OCI-LY3 (cell line): ENCODE data around the gene OPCML.

ENCODE experiments used
- H2AFZ ChIP-seq: fragments of 200-600, 300-600 bp; shearing (Covaris generic); 2 replicates; pipeline ENCODE4 v1.6.0; 2014; ENCODE audit warnings: antibody characterized with exemption, low read depth, low read length
- H3K27ac ChIP-seq: fragments of 200-600, 300-600 bp; sonication (generic); 2 replicates; pipeline ENCODE4 v1.5.1; 2014; ENCODE audit warnings: mild to moderate bottlenecking, low read length, moderate library complexity, mixed read lengths
- H3K27me3 ChIP-seq: fragments of 200-600, 300-600 bp; sonication (generic); 2 replicates; pipeline ENCODE4 v1.6.1; 2014; ENCODE audit warnings: low read depth, low read length, mixed read lengths
- H3K36me3 ChIP-seq: fragments of 200-600, 300-600 bp; sonication (generic); replicated peaks from 2 replicates; pipeline ENCODE3; 2014; ENCODE audit warnings: low read depth, low read length, mixed read lengths
- H3K4me1 ChIP-seq: fragments of 300-600, 200-600 bp; sonication (generic); 2 replicates; pipeline ENCODE4 v1.6.1; 2014; ENCODE audit warnings: low read length, mixed read lengths
- H3K4me2 ChIP-seq: fragments of 200-600, 300-600 bp; sonication (generic); 2 replicates; pipeline ENCODE4 v1.6.1; 2014; ENCODE audit warnings: low read length, mixed read lengths
- H3K4me3 ChIP-seq: fragments of 300-600, 200-600 bp; sonication (generic); 2 replicates; pipeline ENCODE4 v1.5.1; 2014; ENCODE audit warnings: antibody characterized with exemption, mild to moderate bottlenecking, low read length, moderate library complexity
- H3K79me2 ChIP-seq: fragments of 300-600, 200-600 bp; shearing (Covaris generic); 2 replicates; pipeline ENCODE4 v1.6.1; 2014; ENCODE audit warnings: mild to moderate bottlenecking, low read length, mixed read lengths
- H3K9ac ChIP-seq: fragments of 300-600, 200-600 bp; shearing (Covaris generic); 2 replicates; pipeline ENCODE4 v1.6.0; 2014; ENCODE audit warnings: mild to moderate bottlenecking, low read length, moderate library complexity
- H3K9me3 ChIP-seq: fragments of 200-600, 300-600 bp; shearing (Covaris generic); 2 replicates; pipeline ENCODE4 v1.6.1; 2014; ENCODE audit warnings: low read length, mixed read lengths; ENCODE audit not compliant: insufficient read depth
- H4K20me1 ChIP-seq: fragments of 200-600, 300-600 bp; sonication (generic); 2 replicates; pipeline ENCODE4 v1.6.1; 2016; ENCODE audit warnings: low read length, mixed read lengths; ENCODE audit not compliant: insufficient read depth
- EZH2phosphoT487 ChIP-seq: fragments of 200-600 bp; shearing (Covaris generic); IDR thresholded peaks from 2 replicates; pipeline ENCODE4 v1.6.1; 2018; ENCODE audit warnings: antibody characterized with exemption, mixed run types, low read depth
- TF ChIP-seq, protein P1 (sequence below): fragments of 200-600, 300-600 bp; sonication (generic); IDR thresholded peaks from 2 replicates; pipeline ENCODE4 v1.5.1; 2014; ENCODE audit warnings: antibody characterized with exemption, low read length, low read depth

Gene OPCML

DNA sequence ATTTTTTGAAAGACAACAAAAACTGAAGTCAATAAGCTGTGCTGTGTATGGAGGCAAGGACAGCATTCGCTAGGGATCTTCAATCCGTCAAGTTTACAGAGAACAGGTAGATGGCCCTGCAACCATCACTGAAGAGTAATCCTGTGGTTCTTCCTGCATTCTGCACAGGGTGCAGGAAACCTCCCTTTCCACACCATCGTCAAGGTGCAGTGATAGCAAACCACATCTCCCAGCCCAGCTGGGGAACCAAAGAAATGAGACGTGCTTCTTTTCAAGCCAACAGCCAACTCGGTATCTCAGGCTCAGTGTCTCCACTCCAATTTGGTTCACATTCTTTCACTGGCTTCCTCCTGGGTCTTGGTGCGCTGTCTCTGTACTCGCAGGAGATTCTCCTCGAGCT lies 814.5 kb downstream of the OPCML start:
- Histone ChIP-seq H4K20me1 (no peaks in the 10 kb centered on the region), H3K27me3 (no peaks in the 10 kb centered on the region), H3K79me2 (no peaks in the 10 kb centered on the region), H3K4me2 (no peak overlapping the region), H3K9me3 (no peaks in the 10 kb centered on the region), H3K4me3 (no peak overlapping the region), H2AFZ (no peak overlapping the region), H3K36me3 (no peaks in the 10 kb centered on the region), H3K9ac (no peak overlapping the region), H3K27ac (no peak overlapping the region), H3K4me1 (no peaks in the 10 kb centered on the region)
- TF ChIP-seq, protein P1, sequence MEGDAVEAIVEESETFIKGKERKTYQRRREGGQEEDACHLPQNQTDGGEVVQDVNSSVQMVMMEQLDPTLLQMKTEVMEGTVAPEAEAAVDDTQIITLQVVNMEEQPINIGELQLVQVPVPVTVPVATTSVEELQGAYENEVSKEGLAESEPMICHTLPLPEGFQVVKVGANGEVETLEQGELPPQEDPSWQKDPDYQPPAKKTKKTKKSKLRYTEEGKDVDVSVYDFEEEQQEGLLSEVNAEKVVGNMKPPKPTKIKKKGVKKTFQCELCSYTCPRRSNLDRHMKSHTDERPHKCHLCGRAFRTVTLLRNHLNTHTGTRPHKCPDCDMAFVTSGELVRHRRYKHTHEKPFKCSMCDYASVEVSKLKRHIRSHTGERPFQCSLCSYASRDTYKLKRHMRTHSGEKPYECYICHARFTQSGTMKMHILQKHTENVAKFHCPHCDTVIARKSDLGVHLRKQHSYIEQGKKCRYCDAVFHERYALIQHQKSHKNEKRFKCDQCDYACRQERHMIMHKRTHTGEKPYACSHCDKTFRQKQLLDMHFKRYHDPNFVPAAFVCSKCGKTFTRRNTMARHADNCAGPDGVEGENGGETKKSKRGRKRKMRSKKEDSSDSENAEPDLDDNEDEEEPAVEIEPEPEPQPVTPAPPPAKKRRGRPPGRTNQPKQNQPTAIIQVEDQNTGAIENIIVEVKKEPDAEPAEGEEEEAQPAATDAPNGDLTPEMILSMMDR: no peak
- TF ChIP-seq EZH2phosphoT487: no peak

DNA sequence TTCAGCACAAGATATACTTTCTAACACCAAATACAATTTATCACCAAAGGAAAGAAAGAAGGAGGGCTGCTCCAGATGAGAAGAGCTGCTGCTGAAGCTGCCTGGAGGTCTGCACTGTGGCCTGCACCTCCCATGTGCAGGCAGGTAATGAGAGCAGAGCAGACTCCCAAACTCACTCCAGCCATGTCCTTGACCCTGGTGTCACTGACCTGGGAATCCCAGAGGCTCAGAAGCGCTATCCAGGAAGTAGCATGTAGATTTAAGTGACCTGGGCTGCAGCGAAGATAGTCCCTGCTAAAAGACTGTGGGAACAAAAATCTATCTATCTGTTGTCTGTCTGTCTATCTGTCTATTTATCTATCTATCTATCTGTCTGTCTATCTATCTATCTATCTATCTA lies 816.3 kb downstream of the OPCML start:
- Histone ChIP-seq H3K4me2 (no peak overlapping the region), H3K27ac (no peak overlapping the region), H4K20me1 (no peaks in the 10 kb centered on the region)

DNA sequence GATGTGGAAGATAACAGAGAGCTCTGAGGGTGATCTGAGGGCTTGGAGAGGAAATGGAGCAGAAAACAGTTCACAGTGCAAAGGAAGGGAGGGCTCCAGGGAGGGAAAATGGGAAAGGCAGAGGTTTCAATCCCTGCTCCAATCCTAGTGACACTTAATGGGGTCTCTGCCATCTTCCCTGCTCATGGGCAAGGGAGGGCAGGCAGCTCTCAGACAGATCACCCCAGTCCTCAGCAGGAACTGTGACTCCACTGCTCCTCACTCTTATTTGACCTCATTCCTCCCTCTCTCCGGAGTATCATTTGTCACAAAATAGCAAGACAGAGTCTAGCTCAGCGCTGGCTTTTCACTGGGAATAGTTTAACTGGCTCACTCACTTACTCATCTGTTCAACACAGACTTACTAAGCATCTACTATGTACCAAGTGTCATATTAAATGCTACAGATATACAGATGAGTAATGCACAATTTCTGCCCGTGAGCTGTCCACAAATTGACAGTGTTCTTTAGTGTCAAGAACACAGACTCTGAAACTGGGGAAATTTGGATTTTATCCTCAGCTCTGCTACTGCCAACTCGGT lies 817.4 kb downstream of the OPCML start:
- no peaks in the 10 kb centered on the region for H3K79me2 ChIP-seq
- no peaks in the 10 kb centered on the region for H3K36me3 ChIP-seq
- H3K27me3 ChIP-seq: no peaks in the 10 kb centered on the region
- no peaks in the 10 kb centered on the region for H3K9me3 ChIP-seq
- no peaks in the 10 kb centered on the region for H3K4me1 ChIP-seq
- H3K27ac ChIP-seq: no peak overlapping the region
- no peak overlapping the region for H3K4me2 ChIP-seq
- no peak overlapping the region for H2AFZ ChIP-seq
- H3K4me3 ChIP-seq: no peak overlapping the region
- no peaks in the 10 kb centered on the region for H4K20me1 ChIP-seq
- H3K9ac ChIP-seq: no peak overlapping the region
- no peak for TF ChIP-seq EZH2phosphoT487
- TF ChIP-seq, protein P1: no peak

More for the DNA sequence above, 816.3 kb downstream of the OPCML start:
- TF ChIP-seq EZH2phosphoT487: no peak
- TF ChIP-seq, protein P1: no peak
- H3K4me1 ChIP-seq: no peaks in the 10 kb centered on the region
- H3K9ac ChIP-seq: no peak overlapping the region
- H3K9me3 ChIP-seq: no peaks in the 10 kb centered on the region
- no peak overlapping the region for H2AFZ ChIP-seq
- H3K27me3 ChIP-seq: no peaks in the 10 kb centered on the region
- no peak overlapping the region for H3K4me3 ChIP-seq
- no peaks in the 10 kb centered on the region for H3K36me3 ChIP-seq
- H3K79me2 ChIP-seq: no peaks in the 10 kb centered on the region

DNA sequence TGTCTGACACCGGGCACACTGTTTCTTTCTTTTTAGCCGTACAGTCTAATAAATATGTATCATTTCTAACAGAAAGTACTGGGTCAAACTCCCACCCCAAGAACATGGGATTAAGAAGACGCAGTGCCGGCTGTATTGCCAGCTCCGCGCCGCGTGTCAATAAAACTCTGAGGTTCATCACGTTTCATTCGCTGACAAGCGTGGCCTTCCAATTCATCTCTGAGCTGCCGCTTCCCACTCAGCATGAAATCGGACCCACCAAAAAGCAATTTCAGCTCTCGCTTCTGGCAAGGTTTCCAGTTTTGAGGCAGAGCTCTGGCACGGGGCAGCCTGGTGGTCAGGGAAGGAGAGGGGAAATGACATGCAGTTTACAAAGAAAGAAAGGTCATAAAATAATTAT lies 819.8 kb downstream of the OPCML start:
- Histone ChIP-seq H3K27ac (no peak overlapping the region), H3K4me3 (no peak overlapping the region), H3K79me2 (no peaks in the 10 kb centered on the region), H3K9me3 (no peaks in the 10 kb centered on the region), H3K9ac (no peak overlapping the region), H3K4me1 (no peaks in the 10 kb centered on the region), H2AFZ (no peak overlapping the region), H3K36me3 (no peaks in the 10 kb centered on the region), H3K4me2 (no peak overlapping the region), H3K27me3 (no peaks in the 10 kb centered on the region), H4K20me1 (no peaks in the 10 kb centered on the region)
- no peak for TF ChIP-seq EZH2phosphoT487
